Spinal cord (tissue), 10 donors: ENCODE data around the gene FBXO28. TPM values are rescaled to one million over a fixed set of nuclear protein-coding genes. Genes with fewer than 3 reads are reported as not detected.
"Not testable (repeated sequence)": the region's sequence is repeated elsewhere in the genome, so short reads cannot be mapped to it uniquely, and the experiment has no call there.

Experiments
- DNase-seq, 6 donors: peaks; one replicate each; pipeline versions ENCODE4 v3.0.0 to v3.0.0-alpha.2; 2013 to 2015; ENCODE audit warnings: low spot score in 6 of 6, low read depth in 4 of 6
- H3K27ac ChIP-seq: one replicate; pipeline ENCODE4 v1.5.1; 2013; ENCODE audit warnings: low read depth, low read length, control low read depth
- H3K27me3 ChIP-seq: one replicate; pipeline ENCODE4 v1.6.1; 2013; ENCODE audit warnings: low read length; ENCODE audit not compliant: control insufficient read depth, insufficient read depth
- H3K36me3 ChIP-seq: one replicate; pipeline ENCODE4 v1.6.1; 2013; ENCODE audit warnings: low read length; ENCODE audit not compliant: control insufficient read depth, insufficient read depth
- H3K4me1 ChIP-seq: one replicate; pipeline ENCODE4 v1.6.1; 2013; ENCODE audit warnings: low read length; ENCODE audit not compliant: control insufficient read depth, insufficient read depth
- H3K4me3 ChIP-seq: one replicate; pipeline ENCODE4 v1.5.1; 2013; ENCODE audit warnings: low read depth, low read length, control low read depth
- H3K9me3 ChIP-seq: one replicate; pipeline ENCODE4 v1.6.1; 2013; ENCODE audit warnings: low read length; ENCODE audit not compliant: control insufficient read depth, insufficient read depth
- WGBS: methylation state at CpG from one replicate; pipeline ENCODE4 v1.1.5; 2013; ENCODE audit warnings: missing lambda C conversion rate; ENCODE audit not compliant: insufficient coverage; 5-methylcytosine and 5-hydroxymethylcytosine counted together
- polyA plus RNA-seq, 2 donors: library from polyadenylated mRNA; unstranded; fragments of 120-200 nt; gene quantifications; one replicate each; pipeline ENCODE4 v1.2.1, GENCODE V29; 2013; ENCODE audit not compliant: insufficient read length in 2 of 2
- total RNA-seq, 2 donors: library from RNA; depleted of rRNA in 1 of 2; stranded (reverse); fragments of 120-200 nt in 1 of 2; fragments of >200 nt in 1 of 2; gene quantifications; one replicate each; pipeline versions ENCODE4 v1.2.3 to v1.2.4, GENCODE V29; 2013 to 2014
- donor health status: healthy.

FBXO28 gene
- total and polyA plus RNA-seq, 4 donors = 20.1 to 42.3 (median 26.6) TPM

DNA sequence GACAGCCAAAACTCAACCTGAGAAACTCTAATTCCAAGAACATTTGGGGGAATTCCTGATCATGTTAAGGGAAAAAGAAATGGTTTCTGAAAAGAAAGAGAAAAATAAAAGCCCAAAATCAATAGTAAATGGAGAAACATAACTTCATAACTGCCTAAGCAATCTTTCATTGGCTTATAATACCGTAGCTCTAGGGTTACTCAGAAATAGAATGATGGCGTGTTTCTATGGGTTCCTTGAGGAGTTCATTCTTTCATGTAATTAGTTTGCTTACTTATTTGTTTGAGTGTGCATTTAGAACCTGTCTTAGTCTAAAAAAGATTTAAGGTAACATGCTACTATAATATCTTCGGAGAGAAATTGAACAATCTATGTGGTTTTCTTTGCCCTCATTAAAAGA, 37.5 kb upstream of the FBXO28 start:
- no CpG with 5 or more reads among the region's 3 CpGs for WGBS

DNA sequence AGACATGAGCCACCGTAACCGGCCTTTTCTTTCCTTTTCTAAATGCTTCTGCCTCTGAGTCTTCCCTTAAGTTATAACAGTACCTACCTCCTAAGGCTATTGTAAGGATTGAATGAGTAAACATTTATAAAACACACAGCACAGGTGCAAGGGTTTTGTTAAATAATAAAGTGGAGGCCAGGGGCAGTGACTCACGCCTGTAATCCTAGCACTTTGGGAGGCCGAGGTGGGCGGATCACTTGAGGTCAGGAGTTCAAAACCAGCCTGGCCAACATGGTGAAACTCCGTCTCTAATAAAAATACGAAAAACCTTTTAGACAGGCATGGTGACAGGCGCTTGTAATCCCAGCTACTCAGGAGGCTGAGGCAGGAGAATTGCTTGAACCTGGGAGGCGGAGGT, 34.3 kb upstream of the FBXO28 start:
- 74% methylated on average over 6 of the region's 9 CpGs for WGBS
- not testable (repeated sequence) for H3K4me3 ChIP-seq, H3K27ac ChIP-seq, H3K36me3 ChIP-seq, H3K9me3 ChIP-seq, H3K4me1 ChIP-seq, DNase-seq, H3K27me3 ChIP-seq

More for the DNA sequence above, 37.5 kb upstream of the FBXO28 start:
- Histone ChIP-seq H3K4me1 (no peaks in the 10 kb centered on the region), H3K27me3 (no peaks in the 10 kb centered on the region), H3K36me3 (no peaks in the 10 kb centered on the region), H3K9me3 (no peaks in the 10 kb centered on the region), H3K27ac (no peak overlapping the region), H3K4me3 (no peak overlapping the region)
- no peak for DNase-seq

DNA sequence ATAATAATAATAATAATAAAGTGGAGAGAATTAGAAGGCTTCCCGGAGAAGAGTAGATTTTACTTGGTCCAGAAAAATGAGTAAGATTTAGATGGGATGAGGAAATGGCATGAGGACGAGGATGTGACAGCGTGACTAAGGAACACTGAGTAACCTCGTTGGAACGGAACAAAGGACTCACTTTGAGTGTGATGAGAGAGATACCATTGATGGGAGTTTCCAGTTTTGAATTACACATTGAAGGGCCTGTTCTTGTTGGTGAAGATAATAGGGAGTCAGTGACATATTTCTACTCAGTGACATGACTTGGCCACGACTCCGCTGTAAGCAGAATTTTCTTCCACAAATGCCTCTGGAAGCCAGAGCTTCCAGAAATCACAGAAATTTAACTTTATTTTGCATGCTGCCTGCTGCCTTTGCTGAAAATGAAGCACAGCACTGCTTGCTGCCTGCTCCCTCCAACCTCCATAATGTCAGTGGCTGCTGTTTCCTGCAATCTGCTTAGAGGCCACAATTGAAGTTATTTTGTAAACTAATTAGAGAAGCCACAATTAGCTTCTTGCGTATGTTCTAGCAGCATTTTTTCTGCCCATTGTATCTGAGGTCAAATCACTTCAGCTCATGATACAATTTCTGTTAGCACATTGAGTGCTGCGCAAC, 33.7 kb upstream of the FBXO28 start:
- H3K36me3 ChIP-seq = no peaks in the 10 kb centered on the region
- peak in 3 of 6 donors; percentile 0 to 24 (median 7) for DNase-seq
- no peak overlapping the region for H3K4me3 ChIP-seq
- H3K4me1 ChIP-seq = no peaks in the 10 kb centered on the region
- WGBS = 55% methylated on average over 9 of the region's 9 CpGs
- no peaks in the 10 kb centered on the region for H3K27me3 ChIP-seq
- H3K9me3 ChIP-seq = no peaks in the 10 kb centered on the region
- no peak overlapping the region for H3K27ac ChIP-seq

DNA sequence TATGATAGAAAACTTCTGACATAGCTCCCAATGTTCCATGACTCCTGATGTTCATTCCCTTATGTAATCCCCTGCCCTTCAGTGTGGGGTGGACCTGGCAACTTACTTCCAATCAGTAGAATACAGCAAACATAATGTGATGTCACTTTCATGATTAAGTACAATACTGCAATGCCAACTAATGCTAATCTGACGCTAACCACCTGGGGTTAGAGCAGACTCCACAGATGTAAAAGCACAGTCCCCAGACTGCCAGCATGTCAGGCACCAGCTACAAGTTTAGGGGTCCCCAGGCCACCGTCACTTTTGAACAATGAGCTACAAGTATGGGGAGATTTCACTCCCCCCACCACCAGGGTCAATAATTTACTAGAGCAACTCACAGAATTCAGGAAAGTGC, 32.3 kb upstream of the FBXO28 start:
- Histone ChIP-seq H3K4me1 (no peaks in the 10 kb centered on the region), H3K9me3 (no peaks in the 10 kb centered on the region), H3K27ac (no peak overlapping the region), H3K27me3 (no peaks in the 10 kb centered on the region), H3K4me3 (no peak overlapping the region), H3K36me3 (no peaks in the 10 kb centered on the region)
- 100% methylated on average over 1 of the region's 2 CpGs for WGBS
- no peak for DNase-seq

DNA sequence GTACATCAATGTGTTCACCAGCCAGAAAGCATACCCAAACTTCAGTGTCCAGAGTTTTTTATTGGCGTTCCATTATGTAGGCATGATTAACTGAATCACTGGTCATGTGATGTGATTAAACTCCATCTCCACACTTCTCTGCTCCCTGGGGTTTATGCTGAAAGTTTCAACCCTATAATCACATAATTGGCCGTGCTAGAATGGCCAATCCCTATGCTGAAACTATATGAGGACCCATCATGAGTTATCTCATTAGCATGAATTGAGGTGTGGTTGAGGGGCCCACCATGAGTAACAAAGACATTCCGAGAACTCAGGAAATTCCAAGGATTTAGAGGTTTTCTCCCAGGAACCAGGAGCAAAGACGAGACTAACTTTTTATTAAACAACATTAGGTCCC, 31.8 kb upstream of the FBXO28 start:
- 100% methylated on average over 1 of the region's 4 CpGs for WGBS
- H3K27me3 ChIP-seq = no peaks in the 10 kb centered on the region
- DNase-seq = no peak

DNA sequence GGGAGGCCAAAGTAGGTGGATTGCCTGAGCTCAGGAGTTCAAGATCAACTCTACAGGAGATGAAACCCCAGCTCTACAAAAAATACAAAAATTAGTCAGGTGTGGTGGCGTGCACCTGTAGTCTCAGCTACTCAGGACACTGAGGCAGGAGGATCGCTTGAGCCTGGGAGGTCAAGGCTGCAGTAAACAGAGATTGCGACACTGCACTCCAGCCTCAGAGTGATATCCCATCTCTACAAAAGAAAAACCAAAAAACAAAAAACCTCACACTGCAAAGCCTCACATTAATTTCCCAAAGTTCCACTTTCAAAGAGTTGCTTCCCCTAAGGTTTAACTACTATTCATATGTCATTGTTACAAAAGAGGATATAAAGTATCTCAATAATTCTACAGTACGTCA, 29.0 kb upstream of the FBXO28 start:
- H3K4me1 ChIP-seq = no peaks in the 10 kb centered on the region
- H3K4me3 ChIP-seq = no peak overlapping the region
- H3K36me3 ChIP-seq = no peaks in the 10 kb centered on the region
- 62% methylated on average over 3 of the region's 4 CpGs for WGBS
- H3K27ac ChIP-seq = no peak overlapping the region
- no peaks in the 10 kb centered on the region for H3K27me3 ChIP-seq
- no peak for DNase-seq
- H3K9me3 ChIP-seq = no peaks in the 10 kb centered on the region

More for the DNA sequence above, 31.8 kb upstream of the FBXO28 start:
- Histone ChIP-seq H3K9me3 (no peaks in the 10 kb centered on the region), H3K4me1 (no peaks in the 10 kb centered on the region), H3K36me3 (no peaks in the 10 kb centered on the region), H3K4me3 (no peak overlapping the region), H3K27ac (no peak overlapping the region)

DNA sequence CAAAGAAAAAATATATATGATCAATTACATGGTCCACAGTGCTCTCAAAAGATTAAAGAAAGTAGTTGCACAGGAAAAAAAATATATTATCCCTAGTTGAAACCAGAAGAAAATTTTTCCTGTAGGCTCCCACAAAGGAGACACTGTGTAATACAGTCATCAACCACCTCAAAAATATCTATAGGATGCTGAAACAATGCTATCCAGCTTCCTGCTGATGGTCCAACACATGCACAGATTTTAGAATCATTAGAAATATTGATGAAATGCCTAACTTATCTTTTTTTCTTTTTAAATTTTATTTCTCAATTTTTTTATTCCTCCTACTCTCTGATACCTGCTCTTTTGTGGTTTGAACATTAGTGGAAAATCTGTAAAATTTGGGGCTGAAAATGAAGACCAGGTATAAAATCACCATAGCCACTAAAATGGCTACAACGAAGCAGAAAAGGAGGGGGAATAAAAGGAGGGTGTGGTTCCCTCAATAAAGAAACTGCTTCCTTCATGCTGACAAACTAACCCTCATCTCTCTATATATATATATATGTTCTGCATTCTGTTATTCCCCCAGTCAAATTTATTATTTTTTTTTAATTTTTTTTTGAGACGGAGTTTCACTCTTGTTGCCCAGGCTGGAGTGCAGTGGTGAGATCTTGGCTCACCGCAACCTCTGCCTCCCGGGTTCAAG, 28.3 kb upstream of the FBXO28 start:
- H3K9me3 ChIP-seq = no peaks in the 10 kb centered on the region
- H3K4me3 ChIP-seq = no peak overlapping the region
- 100% methylated on average over 2 of the region's 4 CpGs for WGBS
- no peaks in the 10 kb centered on the region for H3K36me3 ChIP-seq
- no peaks in the 10 kb centered on the region for H3K4me1 ChIP-seq
- no peak for DNase-seq
- H3K27ac ChIP-seq = no peak overlapping the region
- H3K27me3 ChIP-seq = no peaks in the 10 kb centered on the region

DNA sequence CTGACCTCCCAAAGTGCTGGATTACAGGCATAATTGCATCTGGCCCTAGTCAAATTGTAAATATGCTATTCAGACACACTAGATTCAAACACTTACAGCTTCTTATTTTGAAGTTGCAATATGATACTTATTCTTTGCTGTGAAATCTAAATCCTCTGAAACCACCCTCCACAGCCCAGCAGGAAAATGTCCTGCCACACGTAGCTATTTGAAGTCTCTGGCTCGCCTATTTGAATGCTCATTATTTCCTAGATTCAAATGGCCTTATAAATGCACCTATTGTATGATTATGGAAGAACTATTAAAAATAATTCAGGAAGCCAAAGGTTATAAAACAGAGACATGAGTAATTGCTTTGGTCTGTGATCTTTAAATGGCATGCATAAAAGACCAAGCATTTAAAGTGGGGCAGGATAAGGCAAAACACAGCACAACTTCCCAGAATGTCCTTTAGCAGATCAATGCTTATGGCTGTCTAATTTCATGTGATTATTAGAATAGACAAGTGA, 26.6 kb upstream of the FBXO28 start:
- no CpG with 5 or more reads among the region's 2 CpGs for WGBS

DNA sequence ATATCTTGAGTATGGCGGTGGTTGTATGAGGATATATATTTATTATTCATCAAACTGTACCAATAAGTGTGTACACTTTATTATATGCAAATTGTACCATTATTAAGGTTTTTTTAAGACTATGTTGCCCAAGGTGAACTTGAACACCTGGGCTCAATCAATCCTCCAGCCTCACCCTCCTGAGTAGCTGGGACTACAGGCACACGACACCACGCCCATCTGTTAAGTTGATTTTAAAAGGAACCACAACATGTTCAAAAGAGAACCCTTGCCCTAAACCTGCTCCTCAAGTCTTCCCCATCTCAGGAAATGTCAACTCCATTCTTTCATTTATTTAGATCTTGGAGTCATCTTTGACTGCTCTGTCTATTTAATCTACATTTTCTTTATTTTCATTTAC, 24.3 kb upstream of the FBXO28 start:
- Histone ChIP-seq H3K27ac (no peak overlapping the region), H3K27me3 (no peaks in the 10 kb centered on the region), H3K36me3 (no peaks in the 10 kb centered on the region), H3K9me3 (no peaks in the 10 kb centered on the region), H3K4me3 (no peak overlapping the region), H3K4me1 (no peaks in the 10 kb centered on the region)
- no peak for DNase-seq
- no CpG with 5 or more reads among the region's 3 CpGs for WGBS

More for the DNA sequence above, 26.6 kb upstream of the FBXO28 start:
- Histone ChIP-seq H3K4me3 (no peak overlapping the region), H3K4me1 (no peaks in the 10 kb centered on the region), H3K9me3 (no peaks in the 10 kb centered on the region), H3K27ac (no peak overlapping the region), H3K36me3 (no peaks in the 10 kb centered on the region), H3K27me3 (no peaks in the 10 kb centered on the region)
- DNase-seq = no peak

DNA sequence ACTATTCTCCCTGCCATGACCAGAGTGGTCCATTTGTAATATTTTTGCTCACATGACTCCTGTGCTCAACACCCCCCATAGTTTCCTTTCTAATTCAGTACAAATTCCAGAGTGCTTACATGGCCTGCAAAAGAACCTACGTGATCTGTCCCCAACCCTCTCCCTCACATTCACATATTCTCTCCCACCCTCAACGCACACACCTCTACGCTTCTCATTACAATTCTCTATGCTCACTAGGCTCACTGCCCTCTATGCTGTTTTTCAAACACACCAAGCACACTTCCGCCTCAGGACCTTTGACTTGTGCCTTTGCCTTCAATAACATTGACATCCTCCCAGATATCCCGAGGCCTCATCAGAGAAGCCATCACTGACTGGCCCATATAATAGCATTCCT, 23.8 kb upstream of the FBXO28 start:
- no peak for DNase-seq
- H3K27ac ChIP-seq = no peak overlapping the region
- no peaks in the 10 kb centered on the region for H3K36me3 ChIP-seq
- no peaks in the 10 kb centered on the region for H3K27me3 ChIP-seq
- H3K4me3 ChIP-seq = no peak overlapping the region
- 83% methylated on average over 5 of the region's 5 CpGs for WGBS
- no peaks in the 10 kb centered on the region for H3K9me3 ChIP-seq
- H3K4me1 ChIP-seq = no peaks in the 10 kb centered on the region
